CD8-positive, alpha-beta memory T cell (primary cell): Measurements from ENCODE around the gene OR6K2. TPM values are rescaled to one million over a fixed set of nuclear protein-coding genes. Genes with fewer than 3 reads are reported as not detected.

Source experiments
- polyA plus RNA-seq: library from polyadenylated mRNA; unstranded; fragments of 300-500 nt; fragmentation: Illumina TruSeq; gene quantifications from one replicate; pipeline ENCODE4 v1.2.3, GENCODE V29; 2021
- total RNA-seq, 2 experiments: library from RNA; stranded (reverse); gene quantifications; one replicate each; pipeline ENCODE4 v1.2.3, GENCODE V29; 2021

Gene OR6K2
- total and polyA plus RNA-seq, 3 experiments from 2014 or later = not detected

Other genes starting within 250 kb of the OR6K2 start
- gene OR10K1, start 238.8 kb downstream of the OR6K2 start, total RNA-seq = not detected
- not detected for gene OR10K1, start 238.8 kb downstream of the OR6K2 start, polyA plus RNA-seq
- gene OR10R2, start 228.4 kb downstream of the OR6K2 start, total RNA-seq = not detected
- not detected for gene OR10R2, start 228.4 kb downstream of the OR6K2 start, polyA plus RNA-seq
- not detected for gene OR6Y1, start 146.2 kb downstream of the OR6K2 start, total RNA-seq
- not detected for gene OR6Y1, start 146.2 kb downstream of the OR6K2 start, polyA plus RNA-seq
- gene OR6P1, start 130.1 kb downstream of the OR6K2 start, total RNA-seq = not detected
- gene OR6P1, start 130.1 kb downstream of the OR6K2 start, polyA plus RNA-seq = not detected
- not detected for gene OR10X1, start 120.8 kb downstream of the OR6K2 start, total RNA-seq
- gene OR10X1, start 120.8 kb downstream of the OR6K2 start, polyA plus RNA-seq = not detected
- not detected for gene OR10Z1, start 95.4 kb downstream of the OR6K2 start, total RNA-seq
- gene OR10Z1, start 95.4 kb downstream of the OR6K2 start, polyA plus RNA-seq = not detected
- gene SPTA1, start 13.9 kb downstream of the OR6K2 start, total RNA-seq = not detected
- gene SPTA1, start 13.9 kb downstream of the OR6K2 start, polyA plus RNA-seq = not detected
- gene OR6K3, start 20.1 kb upstream of the OR6K2 start, total RNA-seq = not detected
- not detected for gene OR6K3, start 20.1 kb upstream of the OR6K2 start, polyA plus RNA-seq
- gene OR6K6, start 54.1 kb upstream of the OR6K2 start, total RNA-seq = not detected
- gene OR6K6, start 54.1 kb upstream of the OR6K2 start, polyA plus RNA-seq = not detected
- gene OR6N1, start 71.5 kb upstream of the OR6K2 start, total RNA-seq = not detected
- not detected for gene OR6N1, start 71.5 kb upstream of the OR6K2 start, polyA plus RNA-seq
- gene OR6N2, start 80.6 kb upstream of the OR6K2 start, total RNA-seq = not detected
- not detected for gene OR6N2, start 80.6 kb upstream of the OR6K2 start, polyA plus RNA-seq
- under 1 TPM; 0.22 to 0.39 TPM for gene MNDA, start 130.7 kb upstream of the OR6K2 start, total RNA-seq
- gene MNDA, start 130.7 kb upstream of the OR6K2 start, polyA plus RNA-seq = 0.59 TPM
- gene PYHIN1, start 230.9 kb upstream of the OR6K2 start, total RNA-seq = 10 to 100 TPM; 23.9 to 24.2 TPM
- gene PYHIN1, start 230.9 kb upstream of the OR6K2 start, polyA plus RNA-seq = 110 TPM